H9 (cell line): ENCODE measurements around the gene SLC19A1. TPM values are rescaled to one million over a fixed set of nuclear protein-coding genes. Genes with fewer than 3 reads are reported as not detected.

ENCODE experiments used
- DNase-seq: peaks from one replicate; pipeline ENCODE4 v3.0.0-alpha.2; 2017
- H2AFZ ChIP-seq: one replicate; pipeline ENCODE4 v1.6.1; 2013; ENCODE audit warnings: mild to moderate bottlenecking, low read length, control low read depth, moderate library complexity
- H2AK5ac ChIP-seq: 2 replicates; pipeline ENCODE4 v1.6.1; 2013; ENCODE audit warnings: low read length, control low read depth, mixed read lengths; ENCODE audit not compliant: insufficient read length
- H2BK120ac ChIP-seq: one replicate; pipeline ENCODE4 v1.6.1; 2013; ENCODE audit warnings: low read depth, mild to moderate bottlenecking, low read length, control low read depth, inconsistent platforms; ENCODE audit not compliant: poor library complexity, severe bottlenecking
- H2BK12ac ChIP-seq: 2 replicates; pipeline ENCODE4 v1.6.1; 2013; ENCODE audit warnings: low read length, control low read depth, mixed read lengths, low read depth; ENCODE audit not compliant: insufficient read length
- H2BK15ac ChIP-seq: 2 replicates; pipeline ENCODE4 v1.6.1; 2013; ENCODE audit warnings: low read depth, low read length, control low read depth
- H2BK20ac ChIP-seq: one replicate; pipeline ENCODE4 v1.6.1; 2013; ENCODE audit warnings: low read depth, mild to moderate bottlenecking, low read length, control low read depth, inconsistent platforms; ENCODE audit not compliant: poor library complexity, severe bottlenecking
- H2BK5ac ChIP-seq: 2 replicates; pipeline ENCODE4 v1.6.1; 2013; ENCODE audit warnings: low read length, control low read depth, mixed read lengths; ENCODE audit not compliant: insufficient read length
- H3K14ac ChIP-seq: 2 replicates; pipeline ENCODE4 v1.6.1; 2013; ENCODE audit warnings: low read length, control low read depth; ENCODE audit not compliant: insufficient read depth
- H3K18ac ChIP-seq: 2 replicates; pipeline ENCODE4 v1.6.1; 2013; ENCODE audit warnings: low read depth, mild to moderate bottlenecking, mixed read lengths, low read length, control low read depth; ENCODE audit not compliant: insufficient read length
- H3K23ac ChIP-seq: 2 replicates; pipeline ENCODE4 v1.6.1; 2013; ENCODE audit warnings: low read length, control low read depth, mixed read lengths, low read depth; ENCODE audit not compliant: insufficient read length
- H3K23me2 ChIP-seq: 2 replicates; pipeline ENCODE4 v1.6.1; 2013; ENCODE audit warnings: low read depth, mild to moderate bottlenecking, mixed read lengths, low read length, control low read depth; ENCODE audit not compliant: insufficient read length, poor library complexity, severe bottlenecking
- H3K27ac ChIP-seq: 2 replicates; pipeline ENCODE4 v1.5.1; 2013; ENCODE audit warnings: low read length, control low read depth, mixed read lengths, low read depth; ENCODE audit not compliant: insufficient read length
- H3K27me3 ChIP-seq: 2 replicates; pipeline ENCODE4 v1.6.1; 2013; ENCODE audit warnings: low read length, control low read depth, inconsistent platforms; ENCODE audit not compliant: insufficient read depth
- H3K4ac ChIP-seq: 2 replicates; pipeline ENCODE4 v1.6.1; 2013; ENCODE audit warnings: low read depth, mild to moderate bottlenecking, control low read depth, inconsistent platforms, low read length, moderate library complexity
- H3K4me1 ChIP-seq: 2 replicates; pipeline ENCODE4 v1.6.1; 2013; ENCODE audit warnings: low read length, control low read depth, inconsistent platforms; ENCODE audit not compliant: insufficient read depth
- H3K4me2 ChIP-seq: 2 replicates; pipeline ENCODE4 v1.6.1; 2013; ENCODE audit warnings: low read length, control low read depth, mixed read lengths; ENCODE audit not compliant: insufficient read length, insufficient read depth
- H3K56ac ChIP-seq: 2 replicates; pipeline ENCODE4 v1.6.1; 2013; ENCODE audit warnings: low read depth, mild to moderate bottlenecking, mixed read lengths, low read length, control low read depth; ENCODE audit not compliant: insufficient read length
- H3K79me1 ChIP-seq: 2 replicates; pipeline ENCODE4 v1.6.1; 2013; ENCODE audit warnings: low read depth, mild to moderate bottlenecking, moderate library complexity, low read length, control low read depth, inconsistent platforms; ENCODE audit not compliant: insufficient read depth, poor library complexity, severe bottlenecking
- H3K79me2 ChIP-seq: 2 replicates; pipeline ENCODE4 v1.6.1; 2013; ENCODE audit warnings: low read length, control low read depth, inconsistent platforms; ENCODE audit not compliant: insufficient read depth
- H3K9ac ChIP-seq: 2 replicates; pipeline ENCODE4 v1.6.1; 2013; ENCODE audit warnings: low read length, control low read depth, mixed read lengths; ENCODE audit not compliant: insufficient read length; ENCODE audit errors: extremely low read depth
- H3K9me3 ChIP-seq: one replicate; pipeline ENCODE4 v1.6.1; 2013; ENCODE audit warnings: low read depth, low read length, inconsistent platforms; ENCODE audit not compliant: control insufficient read depth
- H3T11ph ChIP-seq: one replicate; pipeline ENCODE4 v1.6.1; 2013; ENCODE audit warnings: mild to moderate bottlenecking, low read length, control low read depth, inconsistent platforms
- H4K20me1 ChIP-seq: one replicate; pipeline ENCODE4 v1.6.1; 2013; ENCODE audit not compliant: control insufficient read depth, insufficient read length, insufficient read depth
- H4K5ac ChIP-seq: 2 replicates; pipeline ENCODE4 v1.6.1; 2013; ENCODE audit warnings: low read depth, mild to moderate bottlenecking, mixed read lengths, low read length, control low read depth; ENCODE audit not compliant: insufficient read length
- H4K8ac ChIP-seq: replicated peaks from 2 replicates; pipeline ENCODE4 v1.6.1; 2013; ENCODE audit warnings: low read length, control low read depth, mixed read lengths, low read depth; ENCODE audit not compliant: insufficient read length
- H4K91ac ChIP-seq: 2 replicates; pipeline ENCODE4 v1.6.1; 2013; ENCODE audit warnings: low read depth, mild to moderate bottlenecking, moderate library complexity, mixed read lengths, low read length, control low read depth; ENCODE audit not compliant: insufficient read length
- H3K27ac Mint-ChIP-seq, 3 experiments: 2 replicates in 2 of 3; 3 replicates in 1 of 3; pipeline ENCODE4 v1.8.0; 2020 to 2021; ENCODE audit warnings: mixed read lengths in 3 of 3, mild to moderate bottlenecking in 1 of 3, moderate library complexity in 1 of 3
- H3K27me3 Mint-ChIP-seq: 2 replicates; pipeline ENCODE4 v1.8.0; 2021; ENCODE audit warnings: low read depth, mild to moderate bottlenecking, moderate library complexity, mixed read lengths
- H3K36me3 Mint-ChIP-seq, 3 experiments: 2 replicates in 2 of 3; 3 replicates in 1 of 3; pipeline ENCODE4 v1.8.0; 2020 to 2021; ENCODE audit warnings: low read depth in 3 of 3, mixed read lengths in 3 of 3; ENCODE audit not compliant: insufficient read depth in 1 of 3
- H3K4me1 Mint-ChIP-seq, 2 experiments: 2 replicates each; pipeline ENCODE4 v1.8.0; 2020; ENCODE audit warnings: mixed read lengths in 2 of 2
- H3K4me3 Mint-ChIP-seq, 2 experiments: 2 replicates in 1 of 2; 3 replicates in 1 of 2; pipeline ENCODE4 v1.8.0; 2020 to 2021; ENCODE audit warnings: mild to moderate bottlenecking in 2 of 2, mixed read lengths in 2 of 2, moderate library complexity in 1 of 2
- H3K9me3 Mint-ChIP-seq, 2 experiments: 2 replicates in 1 of 2; 3 replicates in 1 of 2; pipeline ENCODE4 v1.8.0; 2020; ENCODE audit warnings: mild to moderate bottlenecking in 2 of 2, mixed read lengths in 2 of 2, moderate library complexity in 1 of 2
- WGBS: extraction: QIAGEN DNeasy Blood & Tissue Kit; methylation state at CpG from one replicate; pipeline ENCODE4 v1.1.7; 2013; ENCODE audit warnings: missing lambda C conversion rate, low lambda C conversion rate, mixed read lengths; ENCODE audit not compliant: insufficient read length; ENCODE audit errors: extremely low coverage; 5-methylcytosine and 5-hydroxymethylcytosine counted together
- total RNA-seq: library from RNA; stranded (reverse); gene quantifications from 2 replicates; pipeline ENCODE4 v1.2.1, GENCODE V29; 2021
- TF ChIP-seq, protein P1 (sequence below): fragments of 200-600 bp; sonication (generic); conservative IDR thresholded peaks from 3 replicates; pipeline ENCODE4 v1.8.0; 2021; ENCODE audit warnings: antibody characterized with exemption, mild to moderate bottlenecking

The SLC19A1 gene
- total RNA-seq, 1 experiment from 2014 or later: 32.4 TPM

DNA sequence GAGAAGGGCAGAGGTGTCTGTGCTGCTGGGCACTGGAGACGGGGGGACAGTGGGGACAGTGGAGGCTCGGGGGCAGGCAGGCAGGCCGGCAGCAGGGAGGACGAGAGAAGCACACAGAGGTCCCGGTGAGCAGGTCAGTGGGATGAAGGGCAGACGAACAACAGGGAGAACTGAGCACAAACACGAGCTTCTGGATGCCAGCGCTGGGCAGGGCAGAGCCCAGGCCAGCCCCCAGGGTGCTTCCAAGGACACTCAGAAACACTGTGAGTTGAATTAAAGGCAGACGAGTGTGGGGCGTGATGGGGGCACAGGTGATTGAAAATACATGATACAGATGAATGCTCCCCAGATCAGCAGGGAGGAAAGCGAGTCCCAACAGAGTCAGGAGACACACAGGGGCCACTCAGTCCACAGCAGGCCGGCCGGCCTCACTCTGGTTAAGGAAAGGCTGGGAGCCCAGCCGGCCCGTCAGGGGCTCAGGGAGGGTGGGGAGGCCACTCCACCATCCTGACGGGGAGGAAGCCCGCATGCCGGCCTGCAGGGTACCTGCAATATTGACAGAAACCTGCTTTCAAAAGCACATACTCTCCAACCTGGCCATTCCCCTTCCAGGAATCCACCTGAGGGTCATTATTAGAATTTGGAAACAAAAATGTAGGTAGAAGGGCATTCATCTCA, 14.1 kb downstream of the SLC19A1 start:
- no peak overlapping the region for H3K14ac ChIP-seq
- H3K56ac ChIP-seq: no peak overlapping the region
- no peak overlapping the region for H3T11ph ChIP-seq
- no peaks in the 10 kb centered on the region for H3K4me1 ChIP-seq
- no peak overlapping the region for H2BK15ac ChIP-seq
- H3K27me3 Mint-ChIP-seq: no peaks in the 10 kb centered on the region
- H3K27ac ChIP-seq: no peak overlapping the region
- no peak overlapping the region for H2BK120ac ChIP-seq
- H2BK5ac ChIP-seq: no peak overlapping the region
- H3K79me2 ChIP-seq: no peaks in the 10 kb centered on the region
- H3K9me3 Mint-ChIP-seq: peaks cover 0 to 1% of the 10 kb centered on the region in 2 experiments; a peak in 1 of 5 replicates
- no peaks in the 10 kb centered on the region for H3K27me3 ChIP-seq
- H4K20me1 ChIP-seq: no peaks in the 10 kb centered on the region
- H3K9ac ChIP-seq: no peak overlapping the region
- H3K4me3 Mint-ChIP-seq: no peak overlapping the region
- H3K23me2 ChIP-seq: no peaks in the 10 kb centered on the region
- H3K27ac Mint-ChIP-seq: peak overlapping the region; percentile 44 to 85 (median 80); a peak in 3 of 7 replicates
- H2AFZ ChIP-seq: no peak overlapping the region
- TF ChIP-seq, protein P1, sequence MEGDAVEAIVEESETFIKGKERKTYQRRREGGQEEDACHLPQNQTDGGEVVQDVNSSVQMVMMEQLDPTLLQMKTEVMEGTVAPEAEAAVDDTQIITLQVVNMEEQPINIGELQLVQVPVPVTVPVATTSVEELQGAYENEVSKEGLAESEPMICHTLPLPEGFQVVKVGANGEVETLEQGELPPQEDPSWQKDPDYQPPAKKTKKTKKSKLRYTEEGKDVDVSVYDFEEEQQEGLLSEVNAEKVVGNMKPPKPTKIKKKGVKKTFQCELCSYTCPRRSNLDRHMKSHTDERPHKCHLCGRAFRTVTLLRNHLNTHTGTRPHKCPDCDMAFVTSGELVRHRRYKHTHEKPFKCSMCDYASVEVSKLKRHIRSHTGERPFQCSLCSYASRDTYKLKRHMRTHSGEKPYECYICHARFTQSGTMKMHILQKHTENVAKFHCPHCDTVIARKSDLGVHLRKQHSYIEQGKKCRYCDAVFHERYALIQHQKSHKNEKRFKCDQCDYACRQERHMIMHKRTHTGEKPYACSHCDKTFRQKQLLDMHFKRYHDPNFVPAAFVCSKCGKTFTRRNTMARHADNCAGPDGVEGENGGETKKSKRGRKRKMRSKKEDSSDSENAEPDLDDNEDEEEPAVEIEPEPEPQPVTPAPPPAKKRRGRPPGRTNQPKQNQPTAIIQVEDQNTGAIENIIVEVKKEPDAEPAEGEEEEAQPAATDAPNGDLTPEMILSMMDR: no peak
- no peaks in the 10 kb centered on the region for H3K79me1 ChIP-seq
- H3K4ac ChIP-seq: no peak overlapping the region
- H2BK12ac ChIP-seq: no peak overlapping the region
- no peaks in the 10 kb centered on the region for H3K9me3 ChIP-seq
- H3K4me2 ChIP-seq: no peak overlapping the region
- H3K36me3 Mint-ChIP-seq: peaks cover 19 to 36% (median 19%) of the 10 kb centered on the region in 3 experiments
- no peak overlapping the region for H4K5ac ChIP-seq
- H2AK5ac ChIP-seq: no peak overlapping the region
- no peak overlapping the region for H2BK20ac ChIP-seq
- no peak overlapping the region for H3K23ac ChIP-seq
- no peak overlapping the region for H4K91ac ChIP-seq
- H3K18ac ChIP-seq: no peak overlapping the region
- WGBS: no CpG with 5 or more reads among the region's 18 CpGs
- DNase-seq: no peak
- no peak overlapping the region for H4K8ac ChIP-seq
- no peaks in the 10 kb centered on the region; a peak in 1 of 4 replicates for H3K4me1 Mint-ChIP-seq
